Measurements from ENCODE around the gene LHFPL3.

LHFPL3 gene

DNA sequence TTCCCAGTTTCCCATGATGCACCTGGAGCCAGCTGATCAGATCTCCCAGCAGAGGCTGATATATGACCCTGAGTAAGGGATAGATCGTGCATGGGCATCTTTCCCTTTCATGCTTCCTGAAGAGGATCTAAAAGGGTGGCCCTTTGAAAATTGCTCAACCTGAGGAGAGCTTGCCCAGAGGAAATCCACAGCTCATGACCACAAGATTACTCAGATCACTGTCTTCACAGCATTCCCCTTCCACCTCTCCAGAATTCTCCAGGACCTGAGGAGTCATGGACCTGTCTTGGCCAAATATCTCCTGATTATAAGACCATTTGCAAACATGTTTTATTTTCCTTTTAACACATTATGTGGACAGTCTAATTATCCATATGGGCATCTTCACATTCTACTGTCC is 328.1 kb downstream of the LHFPL3 start:
- no peaks in the 10 kb centered on the region for H3K27me3 ChIP-seq
- H3K27ac ChIP-seq: no peak overlapping the region
- H3K4me1 ChIP-seq: no peaks in the 10 kb centered on the region
- intact Hi-C loops (cut with DNase I; ENCODE audit: low total_unique reads): no loop called here
- no peaks in the 10 kb centered on the region for H3K36me3 ChIP-seq
- no peak overlapping the region for H3K4me3 ChIP-seq
- no peak for DNase-seq
- TF ChIP-seq, protein P1, sequence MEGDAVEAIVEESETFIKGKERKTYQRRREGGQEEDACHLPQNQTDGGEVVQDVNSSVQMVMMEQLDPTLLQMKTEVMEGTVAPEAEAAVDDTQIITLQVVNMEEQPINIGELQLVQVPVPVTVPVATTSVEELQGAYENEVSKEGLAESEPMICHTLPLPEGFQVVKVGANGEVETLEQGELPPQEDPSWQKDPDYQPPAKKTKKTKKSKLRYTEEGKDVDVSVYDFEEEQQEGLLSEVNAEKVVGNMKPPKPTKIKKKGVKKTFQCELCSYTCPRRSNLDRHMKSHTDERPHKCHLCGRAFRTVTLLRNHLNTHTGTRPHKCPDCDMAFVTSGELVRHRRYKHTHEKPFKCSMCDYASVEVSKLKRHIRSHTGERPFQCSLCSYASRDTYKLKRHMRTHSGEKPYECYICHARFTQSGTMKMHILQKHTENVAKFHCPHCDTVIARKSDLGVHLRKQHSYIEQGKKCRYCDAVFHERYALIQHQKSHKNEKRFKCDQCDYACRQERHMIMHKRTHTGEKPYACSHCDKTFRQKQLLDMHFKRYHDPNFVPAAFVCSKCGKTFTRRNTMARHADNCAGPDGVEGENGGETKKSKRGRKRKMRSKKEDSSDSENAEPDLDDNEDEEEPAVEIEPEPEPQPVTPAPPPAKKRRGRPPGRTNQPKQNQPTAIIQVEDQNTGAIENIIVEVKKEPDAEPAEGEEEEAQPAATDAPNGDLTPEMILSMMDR (IDR thresholded peaks at IDR 0.05): no peak
- H3K9me3 ChIP-seq: no peaks in the 10 kb centered on the region

DNA sequence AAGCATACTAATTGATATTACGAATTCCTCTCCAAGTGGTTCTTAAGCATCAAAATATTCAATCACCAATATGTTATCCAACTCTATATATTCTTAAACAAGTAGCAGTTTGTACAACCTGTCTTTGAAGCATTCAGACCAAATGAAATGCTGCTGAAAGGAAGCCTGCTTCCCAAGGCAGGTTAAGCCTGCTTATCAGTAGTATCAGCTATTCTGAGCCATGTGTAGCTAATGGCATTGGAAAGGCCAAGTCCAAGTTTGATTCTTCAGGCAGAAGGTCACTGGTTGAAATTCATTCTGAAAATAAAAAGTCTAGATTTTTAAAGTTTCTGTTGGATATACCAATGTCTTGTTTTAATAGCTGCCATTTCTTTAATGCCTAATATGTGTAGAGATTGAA is 328.7 kb downstream of the LHFPL3 start:
- Histone ChIP-seq H3K27ac (no peak overlapping the region), H3K4me3 (no peak overlapping the region), H3K27me3 (no peaks in the 10 kb centered on the region), H3K4me1 (no peaks in the 10 kb centered on the region), H3K9me3 (no peaks in the 10 kb centered on the region), H3K36me3 (no peaks in the 10 kb centered on the region)
- intact Hi-C loops (cut with DNase I; ENCODE audit: low total_unique reads): no loop called here
- DNase-seq: no peak
- TF ChIP-seq, protein P1 (IDR thresholded peaks at IDR 0.05): no peak

DNA sequence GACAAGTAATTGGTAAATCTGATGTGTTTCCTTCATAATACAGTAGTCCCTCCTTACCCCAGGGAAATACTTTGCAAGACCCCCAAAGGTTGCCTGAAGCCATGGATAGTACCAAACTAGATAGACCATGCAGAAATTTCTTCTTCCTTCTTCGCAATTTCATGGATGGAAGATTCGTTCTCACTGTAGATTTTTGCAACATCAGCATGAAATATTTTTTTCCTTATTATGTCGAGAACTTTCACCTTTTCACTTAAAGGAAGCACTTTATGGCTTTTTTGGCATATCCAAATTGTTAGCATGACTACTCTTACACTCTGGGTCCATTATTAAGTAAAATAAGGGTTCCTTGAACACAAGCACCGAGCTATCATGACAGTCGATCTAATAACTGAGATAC is 333.2 kb downstream of the LHFPL3 start:
- intact Hi-C loops (cut with DNase I; ENCODE audit: low total_unique reads): no loop called here
- Histone ChIP-seq H3K27ac (no peak overlapping the region), H3K9me3 (no peaks in the 10 kb centered on the region), H3K36me3 (no peaks in the 10 kb centered on the region), H3K4me1 (no peaks in the 10 kb centered on the region), H3K27me3 (no peaks in the 10 kb centered on the region), H3K4me3 (no peak overlapping the region)
- TF ChIP-seq, protein P1 (IDR thresholded peaks at IDR 0.05): no peak
- DNase-seq: no peak

DNA sequence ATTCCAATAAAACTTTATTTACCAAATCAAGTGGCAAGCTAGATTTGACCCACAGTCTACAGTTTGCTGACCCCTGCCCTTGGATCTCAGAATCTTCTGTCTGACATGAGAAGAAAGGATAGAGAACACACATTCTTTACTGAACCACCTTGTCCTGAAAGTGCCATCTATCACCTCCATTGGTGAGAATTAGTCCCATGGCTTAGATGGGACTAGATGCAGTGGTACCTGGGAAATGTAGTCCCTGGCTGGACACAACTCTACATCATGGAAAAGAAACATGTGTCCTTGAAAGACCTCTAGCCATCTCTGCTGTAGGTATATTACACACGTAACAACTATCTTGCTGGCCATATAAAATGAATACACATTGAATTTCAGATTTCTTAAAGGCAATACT is 336.2 kb downstream of the LHFPL3 start:
- Histone ChIP-seq H3K9me3 (no peaks in the 10 kb centered on the region), H3K36me3 (no peaks in the 10 kb centered on the region), H3K27ac (no peak overlapping the region), H3K27me3 (no peaks in the 10 kb centered on the region), H3K4me3 (no peak overlapping the region), H3K4me1 (no peaks in the 10 kb centered on the region)
- TF ChIP-seq, protein P1 (IDR thresholded peaks at IDR 0.05): no peak
- DNase-seq: no peak
- intact Hi-C loops (cut with DNase I; ENCODE audit: low total_unique reads): no loop called here

DNA sequence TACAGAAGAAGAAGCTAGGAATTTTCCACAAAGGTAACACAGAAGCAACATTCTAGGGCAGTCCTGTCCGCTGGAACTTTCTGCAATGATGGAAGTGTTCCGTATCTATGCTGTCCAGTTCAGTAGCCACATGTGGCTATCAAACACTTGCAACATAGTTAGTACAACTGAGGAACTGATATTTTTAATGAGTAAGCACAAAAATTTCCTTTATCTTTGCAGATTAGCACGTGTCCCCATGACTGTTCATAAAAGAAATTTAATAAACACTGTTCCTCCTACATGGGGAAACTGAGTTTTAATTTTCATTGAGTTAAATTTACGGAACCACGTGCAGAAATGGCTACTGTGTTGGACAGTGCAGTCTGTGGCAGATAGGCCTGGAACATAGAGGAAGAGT is 349.2 kb downstream of the LHFPL3 start:
- Histone ChIP-seq H3K27ac (no peak overlapping the region), H3K36me3 (no peaks in the 10 kb centered on the region), H3K4me3 (no peak overlapping the region), H3K9me3 (no peaks in the 10 kb centered on the region), H3K4me1 (no peaks in the 10 kb centered on the region), H3K27me3 (no peaks in the 10 kb centered on the region)
- TF ChIP-seq, protein P1 (IDR thresholded peaks at IDR 0.05): no peak
- intact Hi-C loops (cut with DNase I; ENCODE audit: low total_unique reads): no loop called here
- no peak for DNase-seq

DNA sequence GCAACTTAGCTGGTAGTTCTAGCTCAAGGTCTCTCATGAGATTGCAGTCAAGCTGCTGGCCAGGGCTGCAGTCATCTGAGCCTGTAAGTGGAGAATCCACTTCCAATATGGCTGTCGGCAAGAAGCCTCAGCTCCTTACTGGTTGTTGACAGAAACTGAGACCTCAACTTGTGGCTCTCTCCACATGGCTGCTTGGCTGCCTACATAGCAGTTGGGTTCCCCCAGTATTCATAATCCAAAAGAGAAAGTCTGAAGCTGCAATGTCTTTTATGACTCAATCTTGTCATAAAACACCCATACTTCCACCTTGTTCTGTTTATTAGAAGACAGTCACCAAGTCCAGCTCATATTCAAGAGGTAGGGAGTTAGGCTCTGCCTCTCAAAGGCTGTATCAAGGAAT is 350.7 kb downstream of the LHFPL3 start:
- H3K36me3 ChIP-seq: no peaks in the 10 kb centered on the region
- TF ChIP-seq, protein P1 (IDR thresholded peaks at IDR 0.05): no peak

More for the DNA sequence above, 350.7 kb downstream of the LHFPL3 start:
- Histone ChIP-seq H3K4me3 (no peak overlapping the region), H3K27ac (no peak overlapping the region), H3K27me3 (no peaks in the 10 kb centered on the region), H3K9me3 (no peaks in the 10 kb centered on the region), H3K4me1 (no peaks in the 10 kb centered on the region)
- intact Hi-C loops (cut with DNase I; ENCODE audit: low total_unique reads): no loop called here
- no peak for DNase-seq

Data from tibial artery (tissue), 4 donors.